ENCODE results near the gene DMRTA1.
"Not testable (repeated sequence)": the region's sequence is repeated elsewhere in the genome, so short reads cannot be mapped to it uniquely, and the experiment has no call there.

Gene DMRTA1

GRCh38 chr9:22469928-22470544 is 23.4 kb downstream of the DMRTA1 start:
- DNase-seq = peak; percentile 52

- no peak for DNase-seq
These were observed 34.9 kb downstream of the DMRTA1 start for GRCh38 chr9:22481566-22481965.

- DNase-seq = no peak
These were observed 37.0 kb downstream of the DMRTA1 start for GRCh38 chr9:22483528-22484070.

DNA sequence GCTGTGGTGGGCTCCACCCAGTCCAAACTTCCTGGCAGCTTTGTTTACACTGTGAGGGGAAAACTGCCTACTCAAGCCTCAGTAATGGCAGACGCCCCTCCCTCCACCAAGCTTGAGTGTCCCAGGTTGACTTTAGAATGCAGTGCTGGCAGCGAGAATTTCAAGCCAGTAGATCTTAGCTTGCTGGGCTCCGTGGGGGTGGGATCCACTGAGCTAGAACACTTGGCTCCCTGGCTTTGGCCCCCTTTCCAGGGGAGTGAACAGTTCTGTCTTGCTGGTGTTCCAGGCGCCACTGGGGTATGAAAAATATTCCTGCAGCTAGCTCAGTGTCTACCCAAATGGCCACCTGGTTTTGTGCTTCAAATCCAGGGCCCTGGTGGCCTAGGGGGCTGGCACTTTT is 49.6 kb downstream of the DMRTA1 start:
- not testable (repeated sequence) for DNase-seq
